ENCODE data around the gene RSKR. TPM values are rescaled to one million over a fixed set of nuclear protein-coding genes. Genes with fewer than 3 reads are reported as not detected.

RSKR gene
- total RNA-seq, 1 donor from 2014 or later = 42.9 TPM

GRCh38 chr17:28644787-28645575 lies 31.0 kb upstream of the RSKR start, which contains the start of gene BLTP2:
BLTP2 (minus strand) TSS chr17:28645158; CDS start chr17:28645056, 102 bp downstream.
- peaks cover 33% of the 10 kb centered on the region for H3K4me1 Mint-ChIP-seq (ENCODE audit: low read depth)

GRCh38 chr17:28643983-28644786 lies 30.2 kb upstream of the RSKR start:
- H3K4me3 Mint-ChIP-seq = peak overlapping the region; percentile 91
- peak overlapping the region; percentile 82 for H3K27ac Mint-ChIP-seq
- DNase-seq (ENCODE audit: low spot score) = peak; percentile 11
- no peaks in the 10 kb centered on the region for H3K9me3 Mint-ChIP-seq
- no peaks in the 10 kb centered on the region for H3K27me3 Mint-ChIP-seq (ENCODE audit: insufficient read depth)
- peaks cover 34% of the 10 kb centered on the region for H3K36me3 Mint-ChIP-seq (ENCODE audit: low read depth)
- intact Hi-C loops (cut with micrococcal nuclease) = loop anchor here (1.0 to 10.0 kb wide), 5 partner anchors 68 to 281 kb away; partner anchors contain the start of genes ALDOC, PIGS and RPL23A
- H3K4me1 Mint-ChIP-seq (ENCODE audit: low read depth) = peaks cover 33% of the 10 kb centered on the region

More at GRCh38 chr17:28644787-28645575, 31.0 kb upstream of the RSKR start, which contains the start of gene BLTP2:
- Mint-ChIP-seq H3K9me3 (no peaks in the 10 kb centered on the region), H3K27ac (peak within 1 kb of the TSS; percentile 82), H3K27me3 (ENCODE audit: insufficient read depth) (no peaks in the 10 kb centered on the region), H3K36me3 (ENCODE audit: low read depth) (peaks cover 29% of the 10 kb centered on the region), H3K4me3 (peak within 1 kb of the TSS; percentile 91)
- intact Hi-C loops (cut with micrococcal nuclease) = loop anchor here (1.0 to 10.0 kb wide), 9 partner anchors 17 to 307 kb away; partner anchors contain the start of genes ALDOC, PIGS, PROCA1 and RPL23A
- peak; percentile 95 for DNase-seq (ENCODE audit: low spot score)

GRCh38 chr17:28641579-28641978 lies 27.6 kb upstream of the RSKR start:
- Mint-ChIP-seq H3K9me3 (no peaks in the 10 kb centered on the region), H3K36me3 (ENCODE audit: low read depth) (peaks cover 48% of the 10 kb centered on the region), H3K27me3 (ENCODE audit: insufficient read depth) (no peaks in the 10 kb centered on the region), H3K4me1 (ENCODE audit: low read depth) (peaks cover 28% of the 10 kb centered on the region), H3K4me3 (no peak overlapping the region), H3K27ac (no peak overlapping the region)
- DNase-seq (ENCODE audit: low spot score) = no peak
- intact Hi-C loops (cut with micrococcal nuclease) = loop anchor here (10.0 kb wide), 1 partner anchor 283 kb away; no protein-coding TSS in a partner anchor

GRCh38 chr17:28635506-28635905 lies 21.5 kb upstream of the RSKR start:
- no peak overlapping the region for H3K27ac Mint-ChIP-seq
- H3K36me3 Mint-ChIP-seq (ENCODE audit: low read depth) = peaks cover 87% of the 10 kb centered on the region
- no peaks in the 10 kb centered on the region for H3K27me3 Mint-ChIP-seq (ENCODE audit: insufficient read depth)
- no peaks in the 10 kb centered on the region for H3K9me3 Mint-ChIP-seq
- intact Hi-C loops (cut with micrococcal nuclease) = no loop called here
- peaks cover 5% of the 10 kb centered on the region for H3K4me1 Mint-ChIP-seq (ENCODE audit: low read depth)
- DNase-seq (ENCODE audit: low spot score) = no peak
- H3K4me3 Mint-ChIP-seq = no peak overlapping the region

- no peaks in the 10 kb centered on the region for H3K27me3 Mint-ChIP-seq (ENCODE audit: insufficient read depth)
- H3K4me3 Mint-ChIP-seq = no peak overlapping the region
- H3K36me3 Mint-ChIP-seq (ENCODE audit: low read depth) = peaks cover 79% of the 10 kb centered on the region
- peaks cover 5% of the 10 kb centered on the region for H3K4me1 Mint-ChIP-seq (ENCODE audit: low read depth)
- intact Hi-C loops (cut with micrococcal nuclease) = no loop called here
- no peak for DNase-seq (ENCODE audit: low spot score)
- H3K9me3 Mint-ChIP-seq = no peaks in the 10 kb centered on the region
- no peak overlapping the region for H3K27ac Mint-ChIP-seq
Observed at GRCh38 chr17:28634206-28634865, 20.4 kb upstream of the RSKR start.

GRCh38 chr17:28626818-28627217 lies 12.8 kb upstream of the RSKR start:
- intact Hi-C loops (cut with micrococcal nuclease) = no loop called here
- peaks cover 56% of the 10 kb centered on the region for H3K36me3 Mint-ChIP-seq (ENCODE audit: low read depth)
- no peak overlapping the region for H3K4me3 Mint-ChIP-seq
- DNase-seq (ENCODE audit: low spot score) = no peak
- no peak overlapping the region for H3K27ac Mint-ChIP-seq
- H3K9me3 Mint-ChIP-seq = no peaks in the 10 kb centered on the region
- no peaks in the 10 kb centered on the region for H3K27me3 Mint-ChIP-seq (ENCODE audit: insufficient read depth)
- peaks cover 18% of the 10 kb centered on the region for H3K4me1 Mint-ChIP-seq (ENCODE audit: low read depth)

GRCh38 chr17:28624148-28624547 lies 10.2 kb upstream of the RSKR start:
- intact Hi-C loops (cut with micrococcal nuclease) = no loop called here
- H3K27ac Mint-ChIP-seq = no peak overlapping the region
- no peak overlapping the region for H3K4me3 Mint-ChIP-seq
- H3K4me1 Mint-ChIP-seq (ENCODE audit: low read depth) = peaks cover 24% of the 10 kb centered on the region
- H3K36me3 Mint-ChIP-seq (ENCODE audit: low read depth) = peaks cover 62% of the 10 kb centered on the region
- DNase-seq (ENCODE audit: low spot score) = no peak
- no peaks in the 10 kb centered on the region for H3K9me3 Mint-ChIP-seq
- H3K27me3 Mint-ChIP-seq (ENCODE audit: insufficient read depth) = no peaks in the 10 kb centered on the region

- no peaks in the 10 kb centered on the region for H3K27me3 Mint-ChIP-seq (ENCODE audit: insufficient read depth)
- H3K9me3 Mint-ChIP-seq = no peaks in the 10 kb centered on the region
- H3K27ac Mint-ChIP-seq = no peak overlapping the region
- peaks cover 65% of the 10 kb centered on the region for H3K36me3 Mint-ChIP-seq (ENCODE audit: low read depth)
- no peak overlapping the region for H3K4me3 Mint-ChIP-seq
- no peak for DNase-seq (ENCODE audit: low spot score)
- intact Hi-C loops (cut with micrococcal nuclease) = no loop called here
- peaks cover 24% of the 10 kb centered on the region for H3K4me1 Mint-ChIP-seq (ENCODE audit: low read depth)
Observed at GRCh38 chr17:28623696-28624095, 9.7 kb upstream of the RSKR start.

GRCh38 chr17:28622186-28622585 lies 8.2 kb upstream of the RSKR start:
- Mint-ChIP-seq H3K9me3 (no peaks in the 10 kb centered on the region), H3K4me3 (no peak overlapping the region)

GRCh38 chr17:28620010-28620409 lies 6.0 kb upstream of the RSKR start:
- H3K36me3 Mint-ChIP-seq (ENCODE audit: low read depth) = peaks cover 69% of the 10 kb centered on the region
- DNase-seq (ENCODE audit: low spot score) = no peak
- H3K4me1 Mint-ChIP-seq (ENCODE audit: low read depth) = peaks cover 10% of the 10 kb centered on the region
- no peaks in the 10 kb centered on the region for H3K9me3 Mint-ChIP-seq
- H3K4me3 Mint-ChIP-seq = no peak overlapping the region
- intact Hi-C loops (cut with micrococcal nuclease) = no loop called here
- no peak overlapping the region for H3K27ac Mint-ChIP-seq
- no peaks in the 10 kb centered on the region for H3K27me3 Mint-ChIP-seq (ENCODE audit: insufficient read depth)

More at GRCh38 chr17:28622186-28622585, 8.2 kb upstream of the RSKR start:
- no peak for DNase-seq (ENCODE audit: low spot score)
- intact Hi-C loops (cut with micrococcal nuclease) = no loop called here
- no peak overlapping the region for H3K27ac Mint-ChIP-seq
- H3K36me3 Mint-ChIP-seq (ENCODE audit: low read depth) = peaks cover 65% of the 10 kb centered on the region
- no peaks in the 10 kb centered on the region for H3K27me3 Mint-ChIP-seq (ENCODE audit: insufficient read depth)
- peaks cover 19% of the 10 kb centered on the region for H3K4me1 Mint-ChIP-seq (ENCODE audit: low read depth)

GRCh38 chr17:28618464-28618863 lies 4.5 kb upstream of the RSKR start:
- intact Hi-C loops (cut with micrococcal nuclease) = no loop called here
- DNase-seq (ENCODE audit: low spot score) = no peak
- no peak overlapping the region for H3K27ac Mint-ChIP-seq
- no peaks in the 10 kb centered on the region for H3K9me3 Mint-ChIP-seq
- no peak overlapping the region for H3K4me3 Mint-ChIP-seq
- no peaks in the 10 kb centered on the region for H3K27me3 Mint-ChIP-seq (ENCODE audit: insufficient read depth)
- peaks cover 10% of the 10 kb centered on the region for H3K4me1 Mint-ChIP-seq (ENCODE audit: low read depth)
- peaks cover 66% of the 10 kb centered on the region for H3K36me3 Mint-ChIP-seq (ENCODE audit: low read depth)

- Mint-ChIP-seq H3K36me3 (ENCODE audit: low read depth) (peaks cover 66% of the 10 kb centered on the region), H3K4me3 (no peak overlapping the region), H3K9me3 (no peaks in the 10 kb centered on the region), H3K27ac (no peak overlapping the region), H3K27me3 (ENCODE audit: insufficient read depth) (no peaks in the 10 kb centered on the region), H3K4me1 (ENCODE audit: low read depth) (peaks cover under 1% of the 10 kb centered on the region)
- no peak for DNase-seq (ENCODE audit: low spot score)
- intact Hi-C loops (cut with micrococcal nuclease) = no loop called here
Observed at GRCh38 chr17:28616281-28616680, 2.3 kb upstream of the RSKR start.
